ENCODE results near the gene CNP. TPM values are rescaled to one million over a fixed set of nuclear protein-coding genes. Genes with fewer than 3 reads are reported as not detected.

CNP gene
- total and polyA plus RNA-seq, 10 of the 15 experiments (the other 5 are each of a cell fraction or from before 2014, with no cell fraction given), result 1.8 to 60.7 (median 31.4) TPM

- TF ChIP-seq WRNIP1 (IDR thresholded peaks at IDR 0.05; ENCODE audit: borderline replicate concordance, low read depth, low read length) (no peak), SRF (IDR thresholded peaks at IDR 0.05; ENCODE audit: low read depth in 2 of 2, low read length in 2 of 2) (peak in 1 of 2 experiments; percentile 52; a peak in 1 of 4 replicates), SIN3A (IDR thresholded peaks at IDR 0.05; ENCODE audit: low read depth, low read length) (peak; percentile 63; the same call in 1 of the 2 replicates), MTA3 (IDR thresholded peaks at IDR 0.05; ENCODE audit: borderline replicate concordance, low read length) (no peak), SMARCA5 (IDR thresholded peaks at IDR 0.05) (0 out of 2 replicates have a peak, but pooled peaks have one; percentile 13), SMAD1 (IDR thresholded peaks at IDR 0.05; ENCODE audit: low read depth, partially characterized antibody) (no peak), PAX5 (IDR thresholded peaks at IDR 0.05; ENCODE audit: borderline replicate concordance, low read depth, low read length) (no peak), EGR1 (IDR thresholded peaks at IDR 0.05; ENCODE audit: borderline replicate concordance in 1 of 2, low read depth in 2 of 2, low read length in 2 of 2) (peak in 1 of 2 experiments; percentile 60; a peak in 2 of 3 replicates), ZNF217 (IDR thresholded peaks at IDR 0.05) (no peak), HCFC1 (IDR thresholded peaks at IDR 0.05; ENCODE audit: low read length) (0 out of 2 replicates have a peak, but pooled peaks have one; percentile 51), PML (IDR thresholded peaks at IDR 0.05; ENCODE audit: low read length) (peak; percentile 86), RCOR1 (conservative IDR thresholded peaks at IDR 0.05; ENCODE audit: low read depth, low read length) (peak; percentile 96; the same call in 1 of the 2 replicates), ZZZ3 (IDR thresholded peaks at IDR 0.05; ENCODE audit: control insufficient read depth, insufficient read length, low read depth) (no peak), CUX1 (IDR thresholded peaks at IDR 0.05; ENCODE audit: insufficient replicate concordance, low read depth, low read length) (no peak), MXI1 (IDR thresholded peaks at IDR 0.05; ENCODE audit: low read depth, low read length) (peak; percentile 83), CBFB (IDR thresholded peaks at IDR 0.05; ENCODE audit: low read depth) (peak; percentile 19; the same call in 1 of the 2 replicates), NRF1 (conservative IDR thresholded peaks at IDR 0.05; ENCODE audit: low read depth, low read length) (peak; percentile 69), HDAC6 (IDR thresholded peaks at IDR 0.05; ENCODE audit: unreplicated experiment) (no peak), KAT2A (conservative IDR thresholded peaks at IDR 0.05; ENCODE audit: control insufficient read depth, low read depth, low read length) (no peak), BCLAF1 (IDR thresholded peaks at IDR 0.05) (no peak)
- TF ChIP-seq, protein P1, sequence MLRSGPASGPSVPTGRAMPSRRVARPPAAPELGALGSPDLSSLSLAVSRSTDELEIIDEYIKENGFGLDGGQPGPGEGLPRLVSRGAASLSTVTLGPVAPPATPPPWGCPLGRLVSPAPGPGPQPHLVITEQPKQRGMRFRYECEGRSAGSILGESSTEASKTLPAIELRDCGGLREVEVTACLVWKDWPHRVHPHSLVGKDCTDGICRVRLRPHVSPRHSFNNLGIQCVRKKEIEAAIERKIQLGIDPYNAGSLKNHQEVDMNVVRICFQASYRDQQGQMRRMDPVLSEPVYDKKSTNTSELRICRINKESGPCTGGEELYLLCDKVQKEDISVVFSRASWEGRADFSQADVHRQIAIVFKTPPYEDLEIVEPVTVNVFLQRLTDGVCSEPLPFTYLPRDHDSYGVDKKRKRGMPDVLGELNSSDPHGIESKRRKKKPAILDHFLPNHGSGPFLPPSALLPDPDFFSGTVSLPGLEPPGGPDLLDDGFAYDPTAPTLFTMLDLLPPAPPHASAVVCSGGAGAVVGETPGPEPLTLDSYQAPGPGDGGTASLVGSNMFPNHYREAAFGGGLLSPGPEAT (IDR thresholded peaks at IDR 0.05; ENCODE audit: low read depth), result no peak
These were observed at the start of gene CNP (continued) for GRCh38 chr17:41966463-41967140.
